CD4-positive, alpha-beta T cell treated with Interleukin-4 for 1 hour (primary cell): ENCODE measurements around the gene RIMS1.

Experiments used
- DNase-seq, 2 donors: peaks; one replicate each; pipeline ENCODE4 v3.0.0-alpha.2; 2020 to 2022

The RIMS1 gene

DNA sequence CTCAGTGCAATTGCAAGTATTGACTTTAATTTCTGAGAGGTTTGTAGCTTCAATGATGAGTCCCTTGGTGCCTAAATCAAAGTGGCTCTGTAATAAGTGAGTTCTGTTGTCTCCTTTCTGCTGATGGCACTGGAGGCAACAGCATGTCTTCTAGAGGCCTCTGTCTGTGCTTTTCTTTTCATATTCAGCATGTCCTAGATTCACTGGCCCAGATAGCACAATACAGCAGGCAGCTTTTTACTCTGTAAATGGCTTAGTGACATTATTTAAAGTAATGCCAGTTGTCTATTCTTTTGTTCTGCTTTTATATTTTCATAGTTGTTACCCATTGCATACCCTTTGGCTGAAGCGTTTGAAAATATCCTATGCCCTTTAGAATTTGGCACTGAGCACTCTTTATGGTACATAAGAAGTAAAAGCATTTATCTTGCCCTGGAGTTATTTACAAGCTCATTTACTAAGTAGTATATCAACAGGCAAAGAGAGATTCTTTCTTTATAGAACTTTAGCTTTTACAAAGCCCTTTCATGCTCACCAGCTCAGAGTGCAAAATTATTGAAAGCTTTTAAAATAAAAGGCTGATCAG is 464.0 kb downstream of the RIMS1 start:
- no peak for DNase-seq

DNA sequence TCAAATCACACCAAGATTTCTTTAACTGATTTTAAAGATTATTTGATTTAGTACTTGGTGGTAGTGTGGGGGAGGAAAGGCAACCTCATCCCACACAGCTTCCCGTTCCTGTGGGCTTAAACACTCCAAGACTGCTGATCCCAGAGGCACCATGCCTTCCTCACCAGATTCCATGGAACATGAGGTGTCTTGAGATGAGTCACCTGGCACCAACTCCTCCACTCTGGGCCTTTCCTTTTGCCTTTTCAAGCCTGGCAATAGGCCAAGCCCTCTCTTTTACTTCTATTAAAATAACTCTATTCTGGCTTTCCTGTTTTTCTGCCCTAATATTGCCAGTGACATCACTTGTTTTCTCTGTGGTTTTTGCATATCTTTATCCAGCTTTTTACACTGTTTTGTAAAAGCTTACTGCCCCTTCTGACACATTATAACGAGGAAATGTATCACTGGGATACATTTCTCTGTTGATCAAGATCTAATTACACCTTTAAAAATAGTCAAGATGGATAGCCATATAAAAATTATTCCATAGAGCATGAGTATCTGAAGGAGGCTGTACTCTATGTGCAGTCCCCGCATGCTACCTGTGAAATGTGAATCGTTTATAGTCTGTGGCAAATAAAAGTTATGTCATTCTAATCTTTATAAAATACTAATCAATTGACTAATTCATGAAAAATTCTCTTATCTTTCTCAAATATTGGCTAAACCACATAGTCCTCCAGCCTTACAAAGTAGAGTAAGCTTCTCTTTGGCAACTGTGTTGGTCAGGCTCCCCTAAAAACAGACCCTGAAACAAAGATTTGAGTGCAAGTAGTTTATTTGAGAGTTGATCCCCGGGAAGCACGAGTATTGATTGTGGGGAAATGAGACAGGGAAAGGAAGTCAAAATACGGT is 477.7 kb downstream of the RIMS1 start:
- DNase-seq: no peak

DNA sequence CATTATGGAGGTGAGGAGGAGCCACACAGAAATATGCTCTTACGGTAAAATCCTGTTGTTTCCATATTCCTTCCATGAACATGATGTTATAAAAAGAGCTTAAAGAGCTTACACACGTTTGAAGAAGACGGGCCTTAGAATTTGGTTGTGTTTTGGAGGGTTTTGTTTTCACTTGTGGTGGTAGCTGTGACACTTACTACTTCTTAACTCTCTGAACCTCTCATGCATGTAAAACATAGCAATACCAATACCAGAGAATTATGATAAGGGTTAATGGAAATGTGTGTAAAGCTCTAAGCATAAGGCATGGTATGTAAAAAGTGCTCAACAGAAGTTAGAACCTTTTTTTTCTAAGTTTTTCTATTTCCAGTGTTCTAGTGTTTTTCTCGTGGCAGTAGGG is 479.4 kb downstream of the RIMS1 start:
- no peak for DNase-seq

DNA sequence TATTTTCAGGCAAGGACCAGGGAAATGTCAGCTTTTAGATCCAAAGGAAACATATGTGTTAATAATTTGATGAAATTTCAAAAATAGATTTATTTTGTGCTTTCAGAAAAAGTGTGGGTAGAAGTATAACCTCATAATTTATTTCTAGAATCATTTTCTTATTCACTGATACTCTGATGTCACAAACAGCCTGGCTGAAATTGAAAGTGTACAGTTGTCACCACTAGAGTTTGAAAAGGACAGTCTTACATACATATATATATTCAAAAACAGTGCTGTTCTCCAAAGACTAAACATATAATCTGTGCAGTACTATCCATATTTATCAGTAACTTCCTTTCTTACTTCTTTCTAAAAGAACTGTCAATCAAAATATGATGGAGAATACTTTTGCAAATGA is 481.1 kb downstream of the RIMS1 start:
- no peak for DNase-seq

DNA sequence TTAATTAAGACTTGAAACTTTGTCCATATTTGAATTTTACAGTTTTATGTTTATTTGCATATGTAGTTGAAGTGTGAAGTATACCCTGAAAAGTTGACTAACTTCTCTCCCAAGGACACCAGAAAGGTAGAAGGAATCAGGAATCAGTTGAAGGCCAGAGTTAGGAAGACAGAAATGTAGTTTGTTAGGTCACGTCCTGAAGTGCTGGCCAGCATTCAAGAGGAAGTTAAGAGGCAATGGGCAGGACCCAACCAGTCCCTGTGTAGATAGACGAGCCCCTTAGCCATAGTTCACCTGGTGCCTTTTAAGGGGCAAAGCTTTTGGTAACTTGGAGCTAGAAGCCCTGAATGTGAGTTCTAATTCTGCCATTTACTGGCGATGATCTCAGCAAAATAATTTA is 485.1 kb downstream of the RIMS1 start:
- DNase-seq: no peak

DNA sequence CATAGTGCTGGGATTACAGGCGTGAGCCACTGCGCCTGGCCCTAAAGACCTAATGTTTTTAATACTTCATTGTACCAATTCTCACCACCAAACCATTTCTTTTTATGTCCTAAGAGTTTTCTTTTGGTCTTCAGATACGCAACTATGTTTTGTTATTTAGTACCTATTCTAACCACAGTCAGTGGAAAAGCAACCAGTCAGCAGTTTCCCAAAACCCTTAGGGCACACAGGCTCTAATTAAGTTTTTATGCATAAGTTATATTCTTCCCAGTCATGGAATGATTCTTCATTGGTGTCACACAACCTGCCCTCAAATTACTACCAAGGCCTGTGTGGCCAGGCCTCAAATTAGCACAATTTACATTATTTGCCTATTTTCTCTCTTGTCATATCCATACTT is 487.8 kb downstream of the RIMS1 start:
- no peak for DNase-seq

DNA sequence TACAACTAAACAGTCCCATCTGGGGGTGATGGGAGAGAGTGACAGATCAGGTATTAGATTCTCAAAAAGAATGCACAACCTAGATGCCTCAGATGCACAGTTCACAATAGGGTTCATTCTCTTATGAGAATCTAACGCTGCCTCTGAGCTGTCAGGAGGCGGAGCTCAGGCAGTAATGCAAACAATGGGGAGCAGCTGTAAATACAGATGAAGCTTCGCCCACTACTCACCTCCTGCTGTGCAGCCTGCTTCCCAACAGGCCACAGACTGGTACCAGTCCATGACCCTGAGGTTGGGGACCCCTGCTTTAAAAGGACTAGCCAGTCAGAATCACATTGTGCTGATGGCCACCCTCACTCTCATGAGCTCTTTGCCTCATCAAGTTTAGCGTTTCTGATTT is 488.5 kb downstream of the RIMS1 start:
- no peak for DNase-seq

DNA sequence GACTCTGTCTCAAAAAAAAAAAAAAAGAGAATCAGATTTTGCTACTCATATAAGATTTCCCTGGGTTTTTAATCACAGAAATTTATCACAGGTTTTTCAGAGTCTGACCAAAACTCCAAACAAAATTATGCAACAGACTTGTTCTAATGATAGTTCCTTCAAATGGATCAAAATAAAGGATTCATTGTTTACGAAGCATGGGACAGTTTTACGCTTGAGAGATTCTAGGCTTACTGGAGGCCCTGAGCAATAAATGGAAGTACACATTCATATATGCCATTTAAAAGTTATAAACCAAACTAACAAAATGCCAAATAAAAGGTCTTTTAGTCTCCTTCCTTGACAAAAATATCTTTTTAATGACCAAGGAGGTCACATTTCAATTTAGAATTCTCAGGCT is 490.4 kb downstream of the RIMS1 start:
- DNase-seq: no peak

DNA sequence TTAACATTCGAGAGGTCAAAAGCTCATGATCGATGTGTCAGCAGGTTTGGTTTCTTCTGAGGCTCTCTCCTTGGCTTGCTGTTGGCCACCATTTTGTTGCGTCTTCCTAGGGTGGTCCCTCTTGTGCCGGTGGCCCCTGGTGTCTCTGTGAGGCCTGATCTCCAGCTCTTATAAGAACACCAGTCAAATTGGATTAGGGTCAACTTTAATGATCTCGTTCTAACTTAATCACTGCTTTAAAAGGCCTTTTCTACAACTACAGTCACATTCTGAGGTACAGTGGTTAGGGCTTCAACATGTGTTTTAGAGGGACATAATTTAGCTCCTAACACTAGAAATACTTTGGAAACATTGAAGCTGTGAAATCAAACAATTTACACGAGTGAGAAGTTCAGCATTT is 494.7 kb downstream of the RIMS1 start:
- DNase-seq: no peak

DNA sequence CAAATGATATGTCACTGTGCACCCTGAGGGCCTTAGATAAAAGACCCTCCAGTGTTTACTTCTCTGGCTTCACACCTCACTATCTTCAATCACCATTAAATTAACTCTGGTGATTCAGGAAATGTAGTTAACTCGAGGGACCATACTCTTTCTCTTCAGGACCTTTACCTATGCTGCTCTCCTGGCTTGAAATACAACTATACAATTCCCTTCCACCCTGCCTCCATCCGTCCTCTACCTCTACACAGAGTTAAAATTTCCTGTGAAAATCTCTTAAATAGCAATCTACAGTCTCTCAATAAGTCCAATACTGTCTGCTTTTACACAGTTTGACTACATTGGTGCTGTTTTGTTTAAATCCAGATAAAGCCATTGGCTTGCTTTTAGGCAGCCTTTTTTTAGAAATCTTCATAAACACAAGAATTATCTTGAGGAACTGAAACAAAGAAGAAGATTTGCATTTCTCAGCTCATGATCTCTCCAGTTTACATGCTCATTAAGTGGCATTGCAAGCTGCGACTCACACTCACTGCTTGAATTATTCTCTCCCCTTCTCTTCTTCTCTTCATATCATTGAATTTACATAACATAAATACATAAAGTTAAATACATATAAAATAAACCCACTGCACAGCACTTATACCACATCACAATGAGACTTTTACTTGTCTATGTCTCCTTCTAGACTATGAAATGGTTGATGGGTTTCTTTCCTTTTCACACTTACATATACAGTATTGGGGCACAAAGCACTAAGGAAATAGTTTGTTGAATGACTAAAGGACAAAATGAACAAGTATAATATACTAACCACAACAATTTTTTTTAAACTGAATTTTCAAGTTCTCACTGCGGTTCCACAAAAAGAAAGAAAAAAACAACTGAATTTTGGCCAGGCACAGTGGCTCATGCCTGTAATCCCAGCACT is 496.5 kb downstream of the RIMS1 start:
- no peak for DNase-seq

DNA sequence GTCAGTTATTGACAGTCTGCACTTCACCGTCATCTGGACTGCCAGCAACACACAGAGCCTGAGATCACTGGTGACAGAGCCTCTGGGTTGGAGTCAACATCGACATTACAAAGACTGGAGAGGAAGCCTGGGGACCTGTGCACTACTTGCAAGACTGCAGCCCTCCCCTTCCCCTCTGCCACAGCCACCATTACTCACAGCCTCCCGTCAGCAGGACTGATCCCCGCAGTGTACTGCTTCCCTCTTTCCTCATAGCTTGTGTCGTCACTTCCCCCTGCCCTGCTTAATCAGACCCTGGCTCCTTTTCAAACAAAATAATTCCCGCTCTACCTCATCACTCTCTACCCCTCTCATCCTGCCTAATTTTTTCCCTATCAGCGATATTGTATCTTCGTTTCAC is 500.0 kb downstream of the RIMS1 start:
- DNase-seq: no peak

DNA sequence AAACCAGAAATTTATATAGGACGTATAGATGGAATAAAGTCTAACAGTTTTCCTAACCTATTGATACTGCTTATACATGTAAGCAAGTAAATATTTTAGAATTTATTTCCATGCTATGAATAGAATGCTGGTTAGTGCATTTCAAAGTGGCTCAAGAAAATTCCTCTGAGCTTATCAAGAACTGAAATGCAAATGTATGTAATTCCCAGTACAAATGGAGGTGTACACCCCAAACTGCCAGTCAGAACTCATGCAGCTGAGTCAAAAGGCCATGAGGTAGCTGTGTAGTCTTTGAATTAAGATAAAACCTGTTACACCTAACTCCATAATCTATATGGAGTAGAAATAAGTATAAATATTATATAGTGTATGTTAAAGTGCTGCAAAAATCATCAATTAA is 503.3 kb downstream of the RIMS1 start:
- no peak for DNase-seq

DNA sequence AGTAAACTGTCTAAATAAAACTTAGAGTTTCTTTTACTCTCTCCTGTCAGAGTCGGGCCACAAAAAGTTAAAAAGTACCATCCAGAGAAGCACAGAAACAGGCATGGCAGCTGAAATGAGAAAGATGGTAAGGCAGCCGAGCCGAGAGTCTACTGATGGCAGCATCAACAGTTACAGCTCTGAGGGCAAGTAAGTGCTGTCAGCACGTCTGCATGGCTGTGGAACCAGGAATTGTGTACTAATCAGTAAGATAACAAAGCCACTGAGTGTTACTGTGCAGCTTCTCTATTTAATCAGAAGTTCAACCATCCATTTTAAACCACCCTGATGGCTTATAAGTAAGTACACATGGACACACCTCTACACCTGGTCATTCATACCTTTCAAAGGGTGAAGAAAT is 504.2 kb downstream of the RIMS1 start:
- no peak for DNase-seq

DNA sequence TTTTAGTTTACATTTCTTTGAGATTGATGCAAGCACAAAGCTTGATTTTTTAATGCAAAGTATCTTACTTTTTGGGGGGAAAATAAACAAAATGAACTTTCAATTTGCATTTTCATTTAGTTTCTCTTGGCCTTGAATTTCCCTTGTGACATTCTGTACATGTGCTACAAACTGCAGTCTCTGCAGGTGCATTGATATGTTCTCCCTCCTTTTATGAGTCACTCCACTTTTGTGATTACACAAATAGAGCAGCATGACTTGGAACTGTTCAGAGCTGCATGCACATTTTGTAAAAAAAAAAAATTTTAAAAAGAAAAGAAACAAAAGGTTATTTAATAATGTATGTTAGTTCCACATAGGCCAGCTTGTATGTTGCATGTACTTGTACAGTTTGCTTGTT is 515.5 kb downstream of the RIMS1 start:
- no peak for DNase-seq

DNA sequence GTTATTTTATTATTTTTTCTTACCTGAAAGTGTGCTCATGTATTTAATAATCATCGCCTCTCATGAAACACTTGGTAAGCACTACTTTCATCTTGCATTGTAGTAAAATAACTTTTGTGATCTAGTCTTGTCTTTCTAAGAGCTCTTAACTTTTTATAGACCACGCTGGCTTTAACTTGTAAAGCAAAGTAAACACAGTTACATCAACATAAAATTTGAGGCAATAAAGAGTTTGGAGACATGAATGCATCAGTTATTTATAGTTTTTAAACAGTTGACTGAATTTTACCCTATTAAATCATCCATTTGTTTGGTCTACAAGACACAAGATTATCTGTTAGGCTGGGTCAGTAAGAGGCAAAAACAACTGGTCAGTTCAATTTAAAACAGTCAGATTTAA is 517.1 kb downstream of the RIMS1 start:
- DNase-seq: no peak

DNA sequence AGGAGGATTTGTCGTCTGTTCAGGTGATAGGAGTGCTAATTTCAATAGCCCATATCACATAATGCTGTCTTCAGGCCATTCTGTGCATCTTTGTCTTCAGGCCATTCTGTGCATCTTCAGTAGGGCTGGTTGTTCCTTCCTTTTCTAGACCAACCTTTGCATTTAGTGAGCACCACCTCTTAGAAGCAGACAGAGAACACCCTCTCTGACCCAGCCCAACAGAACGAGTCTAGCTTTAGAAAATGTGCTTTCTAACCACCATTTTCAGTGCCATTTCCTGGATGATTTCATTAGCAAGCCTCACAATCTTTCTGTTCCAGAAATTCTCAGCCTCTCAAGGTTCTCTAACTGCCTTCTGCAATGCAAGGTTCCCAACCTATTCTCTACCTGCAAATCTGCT is 520.2 kb downstream of the RIMS1 start:
- no peak for DNase-seq

DNA sequence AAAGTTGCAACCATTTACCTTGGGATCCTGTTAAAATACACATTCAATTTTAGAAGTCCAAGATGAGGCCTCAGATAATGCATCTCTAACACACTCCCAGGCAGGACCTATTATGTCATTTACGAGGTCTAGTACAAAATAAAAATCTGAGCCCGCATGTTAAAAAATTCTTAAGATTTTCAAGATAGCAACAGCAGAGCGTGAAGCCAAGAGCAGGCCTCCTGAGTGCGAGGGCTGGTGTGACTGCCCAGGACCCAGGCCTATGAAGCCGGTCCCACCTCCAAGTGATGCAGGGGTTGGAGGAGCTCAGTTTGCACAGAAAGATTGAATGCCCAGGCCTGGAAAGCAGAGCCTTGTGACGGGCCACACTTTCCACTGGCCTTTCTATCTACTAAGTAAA is 524.4 kb downstream of the RIMS1 start:
- DNase-seq: no peak

DNA sequence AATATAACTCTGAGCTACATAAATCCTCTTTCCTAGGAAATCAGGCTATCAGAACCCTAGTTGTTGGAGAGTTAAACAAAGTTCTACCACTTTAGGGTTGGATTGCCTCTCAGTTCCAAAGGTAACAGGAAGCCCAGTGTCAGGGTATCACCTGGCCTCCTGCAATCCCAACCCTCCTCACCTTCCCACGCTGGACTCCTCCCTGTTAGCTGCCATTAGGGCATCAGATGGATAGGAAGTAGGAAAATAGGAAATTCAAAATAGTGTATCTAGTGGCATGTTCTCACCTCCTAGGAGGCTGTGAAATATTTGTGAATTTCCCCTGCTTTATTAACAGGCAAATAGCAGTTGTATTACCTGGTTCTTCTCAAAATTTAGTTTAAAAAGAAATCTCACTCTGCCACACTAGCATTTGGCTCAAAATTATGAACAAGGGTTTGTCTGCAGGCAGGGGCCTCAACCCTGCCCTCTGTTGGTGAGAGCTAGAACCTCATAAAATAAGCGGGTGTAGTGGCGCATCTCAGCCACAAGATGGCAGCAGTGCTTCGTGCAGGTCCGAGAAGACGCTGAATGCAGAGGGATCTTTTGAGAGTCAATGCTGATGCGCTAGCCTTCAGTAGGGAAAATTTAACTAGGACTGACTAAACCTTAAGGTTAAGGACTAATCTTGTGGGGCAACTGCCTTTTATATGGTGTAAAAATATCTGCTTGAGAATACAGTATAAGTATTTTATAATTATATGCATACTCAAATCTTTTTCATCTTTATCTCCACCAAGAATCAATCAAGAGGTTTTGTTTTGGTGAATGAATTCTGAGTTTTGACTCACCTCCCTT is 525.7 kb downstream of the RIMS1 start:
- DNase-seq: peak; percentile 82 to 84

DNA sequence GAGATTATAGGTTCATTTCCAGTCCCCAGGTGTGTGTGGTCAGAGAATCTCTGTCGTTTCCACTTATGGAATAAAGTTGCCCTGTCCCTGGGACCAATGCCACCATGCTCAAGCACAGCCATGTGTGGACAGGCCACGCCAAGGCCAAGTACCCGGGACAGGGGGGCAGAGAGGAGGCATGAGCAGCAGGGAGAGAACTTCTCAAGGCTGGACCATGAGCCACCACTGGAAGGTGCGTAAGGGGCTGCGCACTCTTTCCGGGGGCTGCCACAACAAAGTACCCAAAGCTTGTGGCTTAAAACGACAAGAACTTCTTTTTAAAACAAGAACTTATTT is 526.3 kb downstream of the RIMS1 start:
- DNase-seq: no peak

DNA sequence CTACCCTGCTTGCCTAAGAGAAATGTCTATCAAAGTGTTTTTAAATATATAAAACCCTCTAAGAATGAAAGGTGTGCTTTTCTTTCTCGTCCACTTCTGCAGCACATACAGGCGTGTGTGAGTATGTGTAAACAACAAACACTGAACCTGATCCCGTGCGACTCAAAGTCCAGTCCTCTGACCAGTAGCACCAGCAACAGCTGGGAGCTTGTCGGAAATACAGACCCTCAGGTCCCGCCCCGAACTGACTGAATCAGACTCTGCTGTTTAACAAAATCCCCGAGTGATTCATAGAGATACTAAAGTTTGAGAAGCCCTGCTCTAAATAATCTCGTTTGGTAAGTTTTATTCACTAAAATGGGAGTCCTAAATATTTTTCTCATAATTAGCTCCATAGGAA is 527.5 kb downstream of the RIMS1 start:
- DNase-seq: no peak

DNA sequence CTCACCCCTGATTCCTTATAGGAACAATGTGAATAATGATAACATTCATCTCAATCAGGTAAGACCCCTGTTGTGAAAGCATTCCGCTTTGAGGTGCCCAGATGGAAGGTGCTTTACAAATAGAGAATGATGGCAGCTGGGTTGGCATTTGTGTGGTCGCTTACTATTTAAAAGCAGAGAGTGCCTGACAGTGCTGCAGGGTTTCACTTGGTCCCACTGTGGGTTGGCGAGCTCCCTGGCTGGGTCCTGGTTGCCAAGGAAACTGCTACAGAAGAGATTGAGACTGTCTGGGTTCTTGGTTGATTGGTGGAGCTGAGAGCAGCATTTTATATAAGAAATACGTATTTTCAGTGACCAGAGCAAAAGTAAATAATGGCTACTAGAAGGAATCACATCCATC is 528.3 kb downstream of the RIMS1 start:
- DNase-seq: no peak

DNA sequence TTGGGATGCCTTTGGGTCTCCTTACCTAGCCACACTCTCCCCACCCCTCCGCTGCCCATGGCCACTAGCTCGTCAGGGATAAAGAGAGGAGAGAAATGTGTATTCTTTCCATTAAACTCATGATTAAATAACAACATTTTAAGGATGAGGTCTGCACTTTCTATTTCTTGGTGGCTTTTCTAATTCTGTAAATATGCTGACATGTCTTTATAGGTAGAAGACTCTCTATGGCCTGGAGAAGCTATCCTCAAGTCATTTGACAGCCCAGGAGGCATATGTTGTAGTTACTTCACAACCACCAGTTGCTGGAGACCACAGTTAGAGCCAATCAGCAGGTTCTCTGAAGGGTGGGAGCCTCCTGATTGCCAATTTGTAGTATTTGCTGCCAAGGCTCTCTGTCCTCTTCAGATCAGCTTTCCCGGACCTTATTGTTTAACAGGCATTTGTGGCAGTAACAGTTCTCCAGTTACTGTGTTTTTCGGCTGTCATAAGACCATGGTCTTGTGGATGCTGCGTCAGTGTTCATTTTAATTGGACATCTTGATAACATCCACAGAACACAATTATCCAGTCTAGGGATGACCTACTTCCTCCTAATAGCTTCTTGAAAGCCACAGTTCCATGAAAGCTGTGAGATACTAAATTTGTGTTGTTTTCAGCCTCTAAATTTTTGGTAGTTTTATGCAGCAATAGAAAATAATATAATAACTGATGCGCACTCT is 530.6 kb downstream of the RIMS1 start:
- no peak for DNase-seq
